HEK293 (cell line): ENCODE measurements around the gene ACP3.
"Not testable (repeated sequence)": the region's sequence is repeated elsewhere in the genome, so short reads cannot be mapped to it uniquely, and the experiment has no call there.

Experiments
- CTCF ChIP-seq: fragments of 450-650 bp; formaldehyde crosslinking; IDR thresholded peaks from 2 replicates; pipeline ENCODE4 v1.5.1; 2016; ENCODE audit warnings: missing biosample characterization, missing genetic modification characterization
- PRDM10 ChIP-seq: fragments of 450-650 bp; formaldehyde crosslinking; IDR thresholded peaks from 2 replicates; pipeline ENCODE4 v1.5.1; 2016; ENCODE audit warnings: missing biosample characterization, missing genetic modification characterization
- PRDM2 ChIP-seq: fragments of 450-650 bp; formaldehyde crosslinking; IDR thresholded peaks from 2 replicates; pipeline ENCODE4 v1.5.1; 2016; ENCODE audit warnings: missing biosample characterization, missing genetic modification characterization, borderline replicate concordance
- ZNF221 ChIP-seq: fragments of 450-650 bp; formaldehyde crosslinking; IDR thresholded peaks from 2 replicates; pipeline ENCODE4 v1.5.1; 2017; ENCODE audit warnings: missing biosample characterization, missing genetic modification characterization, borderline replicate concordance
- ZNF398 ChIP-seq: fragments of 450-650 bp; formaldehyde crosslinking; IDR thresholded peaks from 2 replicates; pipeline ENCODE4 v1.5.1; 2017; ENCODE audit warnings: missing biosample characterization, missing genetic modification characterization
- ZNF501 ChIP-seq: fragments of 450-650 bp; formaldehyde crosslinking; IDR thresholded peaks from 2 replicates; pipeline ENCODE4 v1.5.1; 2016; ENCODE audit warnings: missing biosample characterization, missing genetic modification characterization
- ZSCAN30 ChIP-seq: fragments of 450-650 bp; IDR thresholded peaks from 2 replicates; pipeline ENCODE4 v1.5.1; 2018; ENCODE audit warnings: missing biosample characterization, mild to moderate bottlenecking, missing genetic modification characterization, moderate library complexity
- TF ChIP-seq, protein P1 (sequence below): fragments of 450-650 bp; formaldehyde crosslinking; IDR thresholded peaks from 2 replicates; pipeline ENCODE4 v1.5.1; 2016; ENCODE audit warnings: missing biosample characterization, missing genetic modification characterization

- TF ChIP-seq CTCF (tag by site-specific recombination); PRDM2 (tag by site-specific recombination); ZNF398 (tag by site-specific recombination); ZNF221 (tag by site-specific recombination); PRDM10; ZSCAN30 (tag by site-specific recombination); ZNF501 (tag by site-specific recombination): not testable (repeated sequence)
- TF ChIP-seq, protein P1, sequence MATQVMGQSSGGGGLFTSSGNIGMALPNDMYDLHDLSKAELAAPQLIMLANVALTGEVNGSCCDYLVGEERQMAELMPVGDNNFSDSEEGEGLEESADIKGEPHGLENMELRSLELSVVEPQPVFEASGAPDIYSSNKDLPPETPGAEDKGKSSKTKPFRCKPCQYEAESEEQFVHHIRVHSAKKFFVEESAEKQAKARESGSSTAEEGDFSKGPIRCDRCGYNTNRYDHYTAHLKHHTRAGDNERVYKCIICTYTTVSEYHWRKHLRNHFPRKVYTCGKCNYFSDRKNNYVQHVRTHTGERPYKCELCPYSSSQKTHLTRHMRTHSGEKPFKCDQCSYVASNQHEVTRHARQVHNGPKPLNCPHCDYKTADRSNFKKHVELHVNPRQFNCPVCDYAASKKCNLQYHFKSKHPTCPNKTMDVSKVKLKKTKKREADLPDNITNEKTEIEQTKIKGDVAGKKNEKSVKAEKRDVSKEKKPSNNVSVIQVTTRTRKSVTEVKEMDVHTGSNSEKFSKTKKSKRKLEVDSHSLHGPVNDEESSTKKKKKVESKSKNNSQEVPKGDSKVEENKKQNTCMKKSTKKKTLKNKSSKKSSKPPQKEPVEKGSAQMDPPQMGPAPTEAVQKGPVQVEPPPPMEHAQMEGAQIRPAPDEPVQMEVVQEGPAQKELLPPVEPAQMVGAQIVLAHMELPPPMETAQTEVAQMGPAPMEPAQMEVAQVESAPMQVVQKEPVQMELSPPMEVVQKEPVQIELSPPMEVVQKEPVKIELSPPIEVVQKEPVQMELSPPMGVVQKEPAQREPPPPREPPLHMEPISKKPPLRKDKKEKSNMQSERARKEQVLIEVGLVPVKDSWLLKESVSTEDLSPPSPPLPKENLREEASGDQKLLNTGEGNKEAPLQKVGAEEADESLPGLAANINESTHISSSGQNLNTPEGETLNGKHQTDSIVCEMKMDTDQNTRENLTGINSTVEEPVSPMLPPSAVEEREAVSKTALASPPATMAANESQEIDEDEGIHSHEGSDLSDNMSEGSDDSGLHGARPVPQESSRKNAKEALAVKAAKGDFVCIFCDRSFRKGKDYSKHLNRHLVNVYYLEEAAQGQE (tag by site-specific recombination), result not testable (repeated sequence)
Measured at GRCh38 chr3:132304351-132304750, 12.9 kb upstream of the ACP3 start.
